22Rv1 (cell line): ENCODE results near the gene ICE2.
A peak's percentile ranks its signal among the peaks of the same experiment; 100 is the strongest.

Source experiments
- H3K27ac ChIP-seq: fragments of 450-650 bp; 2 replicates; pipeline ENCODE4 v1.5.1; 2017
- ZFX ChIP-seq: fragments of 450-650 bp; IDR thresholded peaks from 2 replicates; pipeline ENCODE4 v1.6.1; 2017; ENCODE audit warnings: antibody characterized with exemption, borderline replicate concordance
- TF ChIP-seq, protein P1 (sequence below): fragments of 450-650 bp; IDR thresholded peaks from 2 replicates; pipeline ENCODE4 v1.5.1; 2017; ENCODE audit warnings: mild to moderate bottlenecking

The ICE2 gene

GRCh38 chr15:60485365-60486055 lies 6.6 kb upstream of the ICE2 start:
- H3K27ac ChIP-seq, result no peak overlapping the region
- TF ChIP-seq, protein P1, sequence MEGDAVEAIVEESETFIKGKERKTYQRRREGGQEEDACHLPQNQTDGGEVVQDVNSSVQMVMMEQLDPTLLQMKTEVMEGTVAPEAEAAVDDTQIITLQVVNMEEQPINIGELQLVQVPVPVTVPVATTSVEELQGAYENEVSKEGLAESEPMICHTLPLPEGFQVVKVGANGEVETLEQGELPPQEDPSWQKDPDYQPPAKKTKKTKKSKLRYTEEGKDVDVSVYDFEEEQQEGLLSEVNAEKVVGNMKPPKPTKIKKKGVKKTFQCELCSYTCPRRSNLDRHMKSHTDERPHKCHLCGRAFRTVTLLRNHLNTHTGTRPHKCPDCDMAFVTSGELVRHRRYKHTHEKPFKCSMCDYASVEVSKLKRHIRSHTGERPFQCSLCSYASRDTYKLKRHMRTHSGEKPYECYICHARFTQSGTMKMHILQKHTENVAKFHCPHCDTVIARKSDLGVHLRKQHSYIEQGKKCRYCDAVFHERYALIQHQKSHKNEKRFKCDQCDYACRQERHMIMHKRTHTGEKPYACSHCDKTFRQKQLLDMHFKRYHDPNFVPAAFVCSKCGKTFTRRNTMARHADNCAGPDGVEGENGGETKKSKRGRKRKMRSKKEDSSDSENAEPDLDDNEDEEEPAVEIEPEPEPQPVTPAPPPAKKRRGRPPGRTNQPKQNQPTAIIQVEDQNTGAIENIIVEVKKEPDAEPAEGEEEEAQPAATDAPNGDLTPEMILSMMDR, result no peak
- TF ChIP-seq ZFX, result no peak

GRCh38 chr15:60483042-60483441 lies 4.1 kb upstream of the ICE2 start:
- TF ChIP-seq, protein P1, result no peak
- no peak for TF ChIP-seq ZFX
- no peak overlapping the region for H3K27ac ChIP-seq

DNA sequence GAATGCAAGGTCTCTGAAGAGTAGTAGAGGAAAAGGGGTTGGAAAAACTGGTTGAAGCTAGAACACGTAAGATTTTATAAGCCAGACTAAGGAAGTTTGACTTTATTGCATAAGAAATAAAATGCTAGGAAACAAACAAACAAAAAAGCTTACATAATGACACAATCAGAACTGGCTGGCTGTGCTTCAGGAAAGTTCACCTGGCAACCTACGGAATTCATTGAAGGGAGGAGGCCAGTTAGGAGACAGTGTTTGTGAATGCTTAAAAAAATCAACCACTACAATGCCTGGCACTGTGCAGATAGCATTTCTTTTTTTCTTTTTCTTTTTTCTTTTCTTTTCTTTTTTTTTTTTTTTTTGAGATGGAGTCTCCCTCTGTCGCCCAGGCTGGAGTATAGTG lies 1.9 kb upstream of the ICE2 start:
- TF ChIP-seq, protein P1, result no peak
- TF ChIP-seq ZFX, result no peak
- H3K27ac ChIP-seq, result no peak overlapping the region

GRCh38 chr15:60480149-60480548 lies 1.2 kb upstream of the ICE2 start:
- no peak overlapping the region for H3K27ac ChIP-seq
- TF ChIP-seq ZFX, result no peak
- TF ChIP-seq, protein P1, result no peak

- H3K27ac ChIP-seq, result peak overlapping the region; percentile 93
- TF ChIP-seq, protein P1, result no peak
- TF ChIP-seq ZFX, result no peak
Observed at GRCh38 chr15:60479361-60480110, 594 bp upstream of the ICE2 start.

GRCh38 chr15:60477916-60478565 lies 901 bp downstream of the ICE2 start:
- TF ChIP-seq, protein P1, result no peak
- no peak for TF ChIP-seq ZFX
- H3K27ac ChIP-seq, result peak overlapping the region; percentile 93

DNA sequence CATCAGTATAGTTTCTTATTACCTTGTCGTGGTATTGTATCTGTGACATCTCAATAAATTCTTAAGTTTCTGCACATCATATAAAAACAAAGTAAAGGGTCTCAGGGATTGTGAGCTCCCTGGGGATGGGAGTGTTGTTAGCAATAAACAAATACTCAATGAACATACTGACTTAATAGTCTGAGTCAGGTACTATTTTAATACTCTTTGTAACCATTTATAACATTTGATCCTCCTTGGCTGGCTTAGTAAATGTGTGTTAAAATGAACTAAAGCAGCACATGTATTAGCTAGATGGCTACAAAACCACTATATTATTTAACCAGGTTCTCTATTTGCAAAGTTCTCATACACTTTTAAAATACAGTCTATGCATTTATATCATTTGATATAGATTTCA lies 1.8 kb downstream of the ICE2 start:
- no peak overlapping the region for H3K27ac ChIP-seq
- TF ChIP-seq, protein P1, result no peak
- no peak for TF ChIP-seq ZFX
